Hepatocyte (in vitro differentiated cells): Measurements from ENCODE around the gene CCDC78. TPM values are rescaled to one million over a fixed set of nuclear protein-coding genes. Genes with fewer than 3 reads are reported as not detected.
A peak's percentile ranks its signal among the peaks of the same experiment; 100 is the strongest.

Source experiments
- DNase-seq: peaks from one replicate; pipeline ENCODE4 v3.0.0-alpha.2; 2016; ENCODE audit warnings: low spot score
- H2AFZ ChIP-seq: fragments of 200-600 bp; sonication (generic); 2 replicates; pipeline ENCODE4 v1.6.0; 2016; ENCODE audit warnings: antibody characterized with exemption, mild to moderate bottlenecking
- H3K27ac ChIP-seq: fragments of 200-600 bp; sonication (generic); 2 replicates; pipeline ENCODE4 v1.5.1; 2016; ENCODE audit warnings: mild to moderate bottlenecking
- H3K27me3 ChIP-seq: fragments of 200-600 bp; sonication (generic); 2 replicates; pipeline ENCODE4 v1.6.1; 2016
- H3K36me3 ChIP-seq: fragments of 200-600 bp; sonication (generic); replicated peaks from 2 replicates; pipeline ENCODE4 v1.5.1; 2016; ENCODE audit warnings: low read depth; ENCODE audit not compliant: insufficient read depth
- H3K4me1 ChIP-seq: fragments of 200-600 bp; sonication (generic); 2 replicates; pipeline ENCODE4 v1.5.1; 2016; ENCODE audit warnings: mild to moderate bottlenecking, moderate library complexity; ENCODE audit not compliant: insufficient read depth
- H3K4me2 ChIP-seq: fragments of 200-600 bp; sonication (generic); 2 replicates; pipeline ENCODE4 v1.6.0; 2016
- H3K4me3 ChIP-seq: fragments of 200-600 bp; sonication (generic); 2 replicates; pipeline ENCODE4 v1.5.1; 2016; ENCODE audit warnings: mild to moderate bottlenecking
- H3K79me2 ChIP-seq: fragments of 200-600 bp; sonication (generic); 2 replicates; pipeline ENCODE4 v1.6.0; 2017; ENCODE audit warnings: mild to moderate bottlenecking
- H3K9me2 ChIP-seq: fragments of 200-600 bp; sonication (generic); replicated peaks from 2 replicates; pipeline ENCODE4 v1.6.0; 2017; ENCODE audit warnings: mild to moderate bottlenecking; ENCODE audit not compliant: insufficient read depth
- H3K9me3 ChIP-seq: fragments of 200-600 bp; sonication (generic); 2 replicates; pipeline ENCODE4 v1.5.1; 2016; ENCODE audit warnings: low read depth, mild to moderate bottlenecking
- H4K20me1 ChIP-seq: fragments of 200-600 bp; sonication (generic); 2 replicates; pipeline ENCODE4 v1.6.0; 2016; ENCODE audit warnings: mild to moderate bottlenecking; ENCODE audit not compliant: insufficient read depth, poor library complexity, severe bottlenecking
- CTCF ChIP-seq: fragments of 200-600 bp; sonication (generic); IDR thresholded peaks from 2 replicates; pipeline ENCODE4 v1.5.1; 2016; ENCODE audit warnings: antibody characterized with exemption, mild to moderate bottlenecking; ENCODE audit not compliant: poor library complexity
- EZH2 ChIP-seq: fragments of 200-600 bp; sonication (generic); IDR thresholded peaks from 2 replicates; pipeline ENCODE4 v1.6.1; 2016; ENCODE audit warnings: antibody characterized with exemption, mild to moderate bottlenecking, borderline replicate concordance
- EZH2phosphoT487 ChIP-seq: fragments of 200-600 bp; sonication (generic); IDR thresholded peaks from one replicate; pipeline ENCODE4 v1.6.1; 2018; ENCODE audit warnings: antibody characterized with exemption, mild to moderate bottlenecking, low read depth, moderate library complexity; ENCODE audit not compliant: unreplicated experiment, severe bottlenecking
- WGBS: methylation state at CpG from one replicate; pipeline ENCODE4 v1.1.6; 2016; ENCODE audit warnings: low lambda C conversion rate; ENCODE audit errors: missing lambda C conversion rate; 5-methylcytosine and 5-hydroxymethylcytosine counted together
- polyA plus RNA-seq: library from polyadenylated mRNA; unstranded; fragments of >200 nt; fragmentation: Nextera tagmentation; extraction: Ambion mirVana; gene quantifications from 2 replicates; pipeline ENCODE4 v1.2.1, GENCODE V29; 2016
- total RNA-seq: library from RNA; depleted of rRNA; stranded (reverse); fragments of >200 nt; gene quantifications from 2 replicates; pipeline ENCODE4 v1.2.3, GENCODE V29; 2014

CCDC78 gene
- total and polyA plus RNA-seq, 2 experiments from 2014 or later, result 2.2 to 6.8 TPM

DNA sequence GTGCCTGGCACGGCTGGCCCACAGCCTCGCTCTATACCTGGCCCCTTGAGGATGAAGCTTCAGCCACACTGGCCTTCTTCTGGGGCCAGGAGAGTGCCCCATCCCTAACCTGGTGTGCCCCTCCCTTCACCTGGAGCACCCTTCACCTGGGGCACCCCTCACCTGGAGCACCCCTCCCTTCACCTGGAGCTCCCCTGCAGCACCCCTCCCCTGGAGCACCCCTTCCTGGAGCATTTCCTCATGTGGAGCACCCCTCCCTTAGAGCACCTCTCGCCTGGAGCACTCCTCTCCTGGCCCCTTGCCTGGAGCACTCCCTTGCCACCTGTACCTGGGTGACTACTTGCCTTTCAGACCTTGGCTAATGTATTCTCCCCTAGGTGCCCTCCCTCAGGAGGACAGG, 18.2 kb downstream of the CCDC78 start:
- H3K27ac ChIP-seq, result no peak overlapping the region
- no peaks in the 10 kb centered on the region for H3K36me3 ChIP-seq
- no peak overlapping the region for H3K4me2 ChIP-seq
- no peaks in the 10 kb centered on the region for H3K79me2 ChIP-seq
- H2AFZ ChIP-seq, result no peak overlapping the region
- no peaks in the 10 kb centered on the region for H3K9me2 ChIP-seq
- H4K20me1 ChIP-seq, result no peaks in the 10 kb centered on the region
- H3K4me3 ChIP-seq, result no peak overlapping the region
- H3K4me1 ChIP-seq, result no peaks in the 10 kb centered on the region
- peaks cover 69% of the 10 kb centered on the region for H3K27me3 ChIP-seq
- DNase-seq, result no peak
- TF ChIP-seq CTCF, result no peak
- TF ChIP-seq EZH2, result no peak
- no peak for TF ChIP-seq EZH2phosphoT487
- H3K9me3 ChIP-seq, result no peaks in the 10 kb centered on the region
- WGBS, result 72% methylated on average over 3 of the region's 3 CpGs

DNA sequence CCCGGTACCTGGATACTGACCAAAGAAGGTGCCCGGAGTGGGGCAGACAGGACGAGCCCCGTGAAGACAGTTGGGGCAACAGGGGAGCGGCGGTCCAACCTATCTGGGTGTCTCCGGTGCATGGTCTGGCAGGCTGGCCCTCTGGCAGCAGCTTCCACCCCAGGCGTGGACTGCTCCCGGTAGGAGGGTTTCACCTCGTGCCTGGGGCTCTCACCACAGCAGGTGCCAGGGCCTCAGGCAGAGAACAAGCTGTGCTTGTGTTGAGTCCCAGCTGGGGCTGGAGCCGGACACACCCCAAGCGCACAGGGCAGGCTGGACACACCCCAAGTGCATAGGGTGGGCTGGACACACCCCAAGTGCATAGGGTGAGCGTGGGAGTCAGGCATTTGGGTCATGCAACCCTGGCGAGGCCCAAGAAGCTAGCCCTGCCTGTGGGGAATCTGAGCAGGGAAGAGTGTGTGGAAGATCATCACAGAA, 19.1 kb downstream of the CCDC78 start:
- Histone ChIP-seq H3K27ac (no peak overlapping the region), H3K27me3 (peaks cover 78% of the 10 kb centered on the region), H3K4me2 (no peak overlapping the region), H4K20me1 (no peaks in the 10 kb centered on the region), H3K79me2 (no peaks in the 10 kb centered on the region), H3K9me3 (no peaks in the 10 kb centered on the region), H3K4me1 (no peaks in the 10 kb centered on the region), H3K9me2 (no peaks in the 10 kb centered on the region), H3K4me3 (no peak overlapping the region), H2AFZ (no peak overlapping the region), H3K36me3 (no peaks in the 10 kb centered on the region)
- no peak for DNase-seq
- WGBS, result 55% methylated on average over 14 of the region's 14 CpGs
- TF ChIP-seq EZH2phosphoT487 (no peak), EZH2 (no peak), CTCF (no peak)

DNA sequence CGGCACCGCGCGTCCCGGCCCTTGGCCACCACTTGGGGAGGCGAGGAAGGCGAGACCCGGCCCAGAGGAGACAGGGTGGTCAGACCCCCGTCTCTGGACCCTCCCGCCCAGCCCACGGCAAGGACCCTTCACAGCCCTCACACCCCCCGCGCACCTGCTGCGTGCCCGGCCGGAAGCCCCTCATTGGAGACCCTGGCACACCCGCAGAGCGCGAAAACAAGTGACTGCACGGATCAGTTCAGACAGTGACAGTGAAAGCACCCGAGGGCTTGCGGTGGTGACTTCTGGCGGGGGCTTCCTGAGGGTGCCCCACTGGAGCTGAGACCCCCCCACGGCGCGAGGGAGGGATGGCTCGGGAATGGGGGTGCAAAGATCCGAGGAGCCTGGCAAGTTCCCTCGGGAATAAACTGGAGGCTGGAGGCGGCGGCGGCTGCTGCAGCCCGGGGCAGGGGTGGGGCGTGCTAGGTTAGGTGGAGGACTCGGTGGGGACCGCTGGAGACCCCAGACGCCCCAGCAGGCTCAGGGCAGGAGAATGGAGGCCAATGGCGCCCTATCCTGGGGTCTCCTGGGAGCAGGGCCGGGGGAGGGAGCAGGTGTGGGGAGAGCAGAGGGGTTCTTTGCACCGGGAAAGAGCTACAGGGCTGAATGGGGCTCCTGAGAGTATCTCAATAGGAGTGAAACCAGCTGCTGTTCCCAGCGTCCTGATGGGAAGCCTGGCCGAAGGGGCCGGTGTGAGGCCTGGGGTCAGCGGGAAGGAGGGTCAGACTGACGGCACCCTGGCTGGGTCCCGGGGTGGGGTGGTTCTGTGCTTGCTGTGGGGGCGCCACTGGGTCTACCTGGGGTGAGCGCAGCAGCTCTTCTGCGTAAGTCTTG, 19.8 kb downstream of the CCDC78 start:
- 8% methylated on average over 39 of the region's 49 CpGs for WGBS
- Histone ChIP-seq H3K4me3 (no peak overlapping the region), H3K9me2 (no peaks in the 10 kb centered on the region), H3K79me2 (no peaks in the 10 kb centered on the region), H3K9me3 (no peaks in the 10 kb centered on the region), H3K4me1 (no peaks in the 10 kb centered on the region), H3K27me3 (peaks cover 85% of the 10 kb centered on the region), H3K36me3 (no peaks in the 10 kb centered on the region), H3K4me2 (peak overlapping the region; percentile 54), H2AFZ (no peak overlapping the region), H4K20me1 (no peaks in the 10 kb centered on the region), H3K27ac (no peak overlapping the region)
- TF ChIP-seq EZH2, result peak; percentile 82
- peak; percentile 34 for TF ChIP-seq EZH2phosphoT487
- TF ChIP-seq CTCF, result no peak
- DNase-seq, result no peak
